Dendritic cell treated with granulocyte-macrophage colony-stimulating factor and Interleukin-4, amounts not matched to agents 40 ng/mL and 50 ng/mL, for 4 days (primary cell): ENCODE data around the gene USP17L27.
"Not testable (repeated sequence)": the region's sequence is repeated elsewhere in the genome, so short reads cannot be mapped to it uniquely, and the experiment has no call there.

Source experiments
- H3K27ac Mint-ChIP-seq: one replicate; pipeline ENCODE4 v1.8.0; 2022; ENCODE audit warnings: mild to moderate bottlenecking, mixed read lengths
- H3K27me3 Mint-ChIP-seq: one replicate; pipeline ENCODE4 v1.8.0; 2022; ENCODE audit warnings: mild to moderate bottlenecking, mixed read lengths
- H3K36me3 Mint-ChIP-seq: one replicate; pipeline ENCODE4 v1.8.0; 2022; ENCODE audit warnings: low read depth, mixed read lengths
- H3K4me1 Mint-ChIP-seq: one replicate; pipeline ENCODE4 v1.8.0; 2022; ENCODE audit warnings: low read depth, mixed read lengths
- H3K4me3 Mint-ChIP-seq: one replicate; pipeline ENCODE4 v1.8.0; 2022; ENCODE audit warnings: mild to moderate bottlenecking, moderate library complexity, mixed read lengths
- H3K9me3 Mint-ChIP-seq: one replicate; pipeline ENCODE4 v1.8.0; 2022; ENCODE audit warnings: mixed read lengths
- intact Hi-C: fragments of 100-400 bp; cut with micrococcal nuclease; formaldehyde crosslinking; loops from one replicate; pipeline ENCODE4 v1.15.0; 2022

USP17L27 gene

DNA sequence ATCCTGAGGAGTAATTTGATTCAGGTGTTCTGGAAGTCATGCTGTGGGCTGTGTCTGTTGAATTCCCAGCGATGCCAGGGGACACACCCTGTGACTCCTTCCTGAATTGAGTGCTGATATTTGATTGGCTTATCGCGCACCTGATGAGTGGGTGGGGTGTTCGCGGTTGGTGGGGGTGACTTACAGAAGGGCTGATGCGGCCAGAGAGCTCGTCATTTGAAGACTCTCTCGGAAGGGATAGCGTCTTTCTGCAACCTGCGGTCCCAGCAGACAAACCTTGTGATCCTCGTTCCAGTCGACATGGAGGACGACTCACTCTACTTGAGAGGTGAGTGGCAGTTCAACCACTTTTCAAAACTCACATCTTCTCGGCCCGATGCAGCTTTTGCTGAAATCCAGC lies at the start of gene USP17L27:
USP17L27 (plus strand) TSS at position 301 of the 400 bp plus-strand sequence; CDS start at position 301, 0 bp downstream.
- H3K27ac Mint-ChIP-seq, H3K4me3 Mint-ChIP-seq, H3K4me1 Mint-ChIP-seq, H3K36me3 Mint-ChIP-seq, intact Hi-C loops, H3K9me3 Mint-ChIP-seq, H3K27me3 Mint-ChIP-seq: not testable (repeated sequence)

DNA sequence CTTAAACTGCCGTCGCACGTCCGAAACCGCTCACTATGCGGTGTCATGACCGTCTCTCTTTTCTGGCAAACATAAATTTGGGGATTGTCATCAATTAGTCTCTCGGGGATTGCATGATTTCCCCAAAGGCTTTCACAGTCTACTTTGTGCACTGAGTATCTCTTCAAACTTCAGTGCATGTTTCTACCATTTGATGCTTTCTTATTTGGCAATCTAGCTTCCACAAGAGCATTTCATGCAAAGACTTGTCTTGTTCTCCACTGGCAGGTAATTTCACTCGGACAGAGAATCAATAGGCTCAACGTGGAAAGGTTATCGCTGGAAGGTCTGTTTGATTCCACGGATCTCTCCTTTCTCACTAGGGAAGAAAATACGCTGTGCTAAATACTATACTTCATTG lies 19.8 kb upstream of the USP17L27 start:
- H3K4me1 Mint-ChIP-seq, H3K9me3 Mint-ChIP-seq, H3K36me3 Mint-ChIP-seq, H3K4me3 Mint-ChIP-seq, H3K27ac Mint-ChIP-seq, intact Hi-C loops, H3K27me3 Mint-ChIP-seq: not testable (repeated sequence)

GRCh38 chr4:9324865-9325264 lies 19.1 kb upstream of the USP17L27 start, which contains the start of gene USP17L24:
USP17L24 (plus strand) TSS chr4:9325165; CDS start chr4:9325165, 0 bp downstream.
- H3K27ac Mint-ChIP-seq, H3K9me3 Mint-ChIP-seq, H3K36me3 Mint-ChIP-seq, H3K4me1 Mint-ChIP-seq, intact Hi-C loops, H3K27me3 Mint-ChIP-seq, H3K4me3 Mint-ChIP-seq: not testable (repeated sequence)

- H3K4me1 Mint-ChIP-seq, H3K9me3 Mint-ChIP-seq, H3K36me3 Mint-ChIP-seq, H3K4me3 Mint-ChIP-seq, H3K27me3 Mint-ChIP-seq, H3K27ac Mint-ChIP-seq, intact Hi-C loops: not testable (repeated sequence)
Measured at GRCh38 chr4:9329611-9330010, 14.3 kb upstream of the USP17L27 start, which contains the start of gene USP17L25. USP17L25 (plus strand) TSS chr4:9329911; CDS start chr4:9329911, 0 bp downstream.

DNA sequence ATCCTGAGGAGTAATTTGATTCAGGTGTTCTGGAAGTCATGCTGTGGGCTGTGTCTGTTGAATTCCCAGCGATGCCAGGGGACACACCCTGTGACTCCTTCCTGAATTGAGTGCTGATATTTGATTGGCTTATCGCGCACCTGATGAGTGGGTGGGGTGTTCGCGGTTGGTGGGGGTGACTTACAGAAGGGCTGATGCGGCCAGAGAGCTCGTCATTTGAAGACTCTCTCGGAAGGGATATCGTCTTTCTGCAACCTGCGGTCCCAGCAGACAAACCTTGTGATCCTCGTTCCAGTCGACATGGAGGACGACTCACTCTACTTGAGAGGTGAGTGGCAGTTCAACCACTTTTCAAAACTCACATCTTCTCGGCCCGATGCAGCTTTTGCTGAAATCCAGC lies 9.6 kb upstream of the USP17L27 start, which contains the start of gene USP17L26:
USP17L26 (plus strand) TSS at position 301 of the 400 bp plus-strand sequence; CDS start at position 301, 0 bp downstream.
- H3K27ac Mint-ChIP-seq = not testable (repeated sequence)

DNA sequence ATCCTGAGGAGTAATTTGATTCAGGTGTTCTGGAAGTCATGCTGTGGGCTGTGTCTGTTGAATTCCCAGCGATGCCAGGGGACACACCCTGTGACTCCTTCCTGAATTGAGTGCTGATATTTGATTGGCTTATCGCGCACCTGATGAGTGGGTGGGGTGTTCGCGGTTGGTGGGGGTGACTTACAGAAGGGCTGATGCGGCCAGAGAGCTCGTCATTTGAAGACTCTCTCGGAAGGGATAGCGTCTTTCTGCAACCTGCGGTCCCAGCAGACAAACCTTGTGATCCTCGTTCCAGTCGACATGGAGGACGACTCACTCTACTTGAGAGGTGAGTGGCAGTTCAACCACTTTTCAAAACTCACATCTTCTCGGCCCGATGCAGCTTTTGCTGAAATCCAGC lies 4.8 kb upstream of the USP17L27 start, which contains the start of gene USP17L5:
USP17L5 (plus strand) TSS at position 301 of the 400 bp plus-strand sequence; CDS start at position 301, 0 bp downstream.
- H3K4me3 Mint-ChIP-seq, H3K36me3 Mint-ChIP-seq, H3K27ac Mint-ChIP-seq, H3K27me3 Mint-ChIP-seq, intact Hi-C loops, H3K9me3 Mint-ChIP-seq, H3K4me1 Mint-ChIP-seq: not testable (repeated sequence)

More for the DNA sequence above, 9.6 kb upstream of the USP17L27 start, which contains the start of gene USP17L26:
- H3K27me3 Mint-ChIP-seq, H3K36me3 Mint-ChIP-seq, intact Hi-C loops, H3K4me3 Mint-ChIP-seq, H3K9me3 Mint-ChIP-seq, H3K4me1 Mint-ChIP-seq: not testable (repeated sequence)

DNA sequence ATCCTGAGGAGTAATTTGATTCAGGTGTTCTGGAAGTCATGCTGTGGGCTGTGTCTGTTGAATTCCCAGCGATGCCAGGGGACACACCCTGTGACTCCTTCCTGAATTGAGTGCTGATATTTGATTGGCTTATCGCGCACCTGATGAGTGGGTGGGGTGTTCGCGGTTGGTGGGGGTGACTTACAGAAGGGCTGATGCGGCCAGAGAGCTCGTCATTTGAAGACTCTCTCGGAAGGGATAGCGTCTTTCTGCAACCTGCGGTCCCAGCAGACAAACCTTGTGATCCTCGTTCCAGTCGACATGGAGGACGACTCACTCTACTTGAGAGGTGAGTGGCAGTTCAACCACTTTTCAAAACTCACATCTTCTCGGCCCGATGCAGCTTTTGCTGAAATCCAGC lies 4.6 kb downstream of the USP17L27 start, which contains the start of gene USP17L28:
USP17L28 (plus strand) TSS at position 301 of the 400 bp plus-strand sequence; CDS start at position 301, 0 bp downstream.
- H3K4me3 Mint-ChIP-seq, H3K4me1 Mint-ChIP-seq, H3K27me3 Mint-ChIP-seq, H3K9me3 Mint-ChIP-seq, H3K27ac Mint-ChIP-seq, intact Hi-C loops, H3K36me3 Mint-ChIP-seq: not testable (repeated sequence)

DNA sequence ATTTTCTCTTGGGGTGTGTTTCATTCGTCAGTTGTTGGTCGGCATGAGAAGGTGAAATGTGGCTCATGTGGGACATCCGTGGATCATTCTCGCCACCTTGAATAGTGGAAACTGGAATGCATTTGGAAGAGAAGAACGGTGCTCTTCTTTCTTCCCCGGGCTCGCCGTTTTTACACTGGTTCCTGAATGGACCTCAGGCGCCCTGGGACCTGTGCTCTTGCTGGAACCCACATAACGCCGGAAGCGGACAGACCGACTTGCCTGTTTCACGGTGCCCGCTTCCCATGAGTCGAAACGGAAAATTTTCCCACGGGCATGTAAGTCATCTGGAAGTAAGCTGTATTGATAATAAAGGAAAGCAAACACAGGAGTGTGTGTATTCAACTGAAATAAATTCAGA lies 6.9 kb downstream of the USP17L27 start:
- intact Hi-C loops, H3K4me3 Mint-ChIP-seq, H3K9me3 Mint-ChIP-seq, H3K4me1 Mint-ChIP-seq, H3K27me3 Mint-ChIP-seq, H3K27ac Mint-ChIP-seq, H3K36me3 Mint-ChIP-seq: not testable (repeated sequence)

DNA sequence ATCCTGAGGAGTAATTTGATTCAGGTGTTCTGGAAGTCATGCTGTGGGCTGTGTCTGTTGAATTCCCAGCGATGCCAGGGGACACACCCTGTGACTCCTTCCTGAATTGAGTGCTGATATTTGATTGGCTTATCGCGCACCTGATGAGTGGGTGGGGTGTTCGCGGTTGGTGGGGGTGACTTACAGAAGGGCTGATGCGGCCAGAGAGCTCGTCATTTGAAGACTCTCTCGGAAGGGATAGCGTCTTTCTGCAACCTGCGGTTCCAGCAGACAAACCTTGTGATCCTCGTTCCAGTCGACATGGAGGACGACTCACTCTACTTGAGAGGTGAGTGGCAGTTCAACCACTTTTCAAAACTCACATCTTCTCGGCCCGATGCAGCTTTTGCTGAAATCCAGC lies 9.4 kb downstream of the USP17L27 start, which contains the start of gene USP17L29:
USP17L29 (plus strand) TSS at position 301 of the 400 bp plus-strand sequence; CDS start at position 301, 0 bp downstream.
- H3K4me1 Mint-ChIP-seq, H3K27me3 Mint-ChIP-seq, H3K4me3 Mint-ChIP-seq: not testable (repeated sequence)

DNA sequence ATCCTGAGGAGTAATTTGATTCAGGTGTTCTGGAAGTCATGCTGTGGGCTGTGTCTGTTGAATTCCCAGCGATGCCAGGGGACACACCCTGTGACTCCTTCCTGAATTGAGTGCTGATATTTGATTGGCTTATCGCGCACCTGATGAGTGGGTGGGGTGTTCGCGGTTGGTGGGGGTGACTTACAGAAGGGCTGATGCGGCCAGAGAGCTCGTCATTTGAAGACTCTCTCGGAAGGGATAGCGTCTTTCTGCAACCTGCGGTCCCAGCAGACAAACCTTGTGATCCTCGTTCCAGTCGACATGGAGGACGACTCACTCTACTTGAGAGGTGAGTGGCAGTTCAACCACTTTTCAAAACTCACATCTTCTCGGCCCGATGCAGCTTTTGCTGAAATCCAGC lies 18.9 kb downstream of the USP17L27 start, which contains the start of gene USP17L30:
USP17L30 (plus strand) TSS at position 301 of the 400 bp plus-strand sequence; CDS start at position 301, 0 bp downstream.
- intact Hi-C loops, H3K27me3 Mint-ChIP-seq, H3K27ac Mint-ChIP-seq, H3K4me3 Mint-ChIP-seq, H3K36me3 Mint-ChIP-seq, H3K4me1 Mint-ChIP-seq, H3K9me3 Mint-ChIP-seq: not testable (repeated sequence)

More for the DNA sequence above, 9.4 kb downstream of the USP17L27 start, which contains the start of gene USP17L29:
- H3K36me3 Mint-ChIP-seq, H3K9me3 Mint-ChIP-seq, H3K27ac Mint-ChIP-seq, intact Hi-C loops: not testable (repeated sequence)

- H3K4me3 Mint-ChIP-seq, H3K27me3 Mint-ChIP-seq, H3K9me3 Mint-ChIP-seq, intact Hi-C loops, H3K27ac Mint-ChIP-seq, H3K4me1 Mint-ChIP-seq, H3K36me3 Mint-ChIP-seq: not testable (repeated sequence)
Measured at GRCh38 chr4:9379881-9380280, 35.9 kb downstream of the USP17L27 start.

GRCh38 chr4:9381012-9381534 lies 37.1 kb downstream of the USP17L27 start:
- H3K4me3 Mint-ChIP-seq = peak overlapping the region; percentile 64
- H3K27me3 Mint-ChIP-seq, H3K36me3 Mint-ChIP-seq, H3K4me1 Mint-ChIP-seq, intact Hi-C loops, H3K27ac Mint-ChIP-seq, H3K9me3 Mint-ChIP-seq: not testable (repeated sequence)

GRCh38 chr4:9384126-9384525 lies 40.2 kb downstream of the USP17L27 start:
- intact Hi-C loops = no loop called here
- Mint-ChIP-seq H3K27me3 (no peaks in the 10 kb centered on the region), H3K9me3 (no peaks in the 10 kb centered on the region), H3K4me3 (no peak overlapping the region), H3K36me3 (no peaks in the 10 kb centered on the region), H3K4me1 (no peaks in the 10 kb centered on the region), H3K27ac (no peak overlapping the region)

GRCh38 chr4:9389001-9389400 lies 45.1 kb downstream of the USP17L27 start:
- H3K27ac Mint-ChIP-seq, H3K36me3 Mint-ChIP-seq, H3K27me3 Mint-ChIP-seq, H3K4me3 Mint-ChIP-seq, H3K9me3 Mint-ChIP-seq, H3K4me1 Mint-ChIP-seq, intact Hi-C loops: not testable (repeated sequence)
